Stimulated activated CD4-positive, alpha-beta T cell treated with anti-CD3 and anti-CD28 coated beads, Interleukin-4, amount 100 ng/mL, for 48 hours (primary cell): Measurements from ENCODE around the gene CYP2W1.
"Not testable (repeated sequence)": the region's sequence is repeated elsewhere in the genome, so short reads cannot be mapped to it uniquely, and the experiment has no call there.

Experiments
- DNase-seq, 2 donors: peaks; one replicate each; pipeline ENCODE4 v3.0.0-alpha.2; 2020; ENCODE audit warnings: low read depth in 2 of 2

CYP2W1 gene

GRCh38 chr7:1028775-1029636, 46.0 kb downstream of the CYP2W1 start:
- peak; percentile 51 to 64 for DNase-seq

- DNase-seq, result no peak
These were observed 46.9 kb downstream of the CYP2W1 start for GRCh38 chr7:1029637-1030443.

- no peak for DNase-seq
These were observed 47.6 kb downstream of the CYP2W1 start for GRCh38 chr7:1030444-1031070.

GRCh38 chr7:1031716-1032455, 48.9 kb downstream of the CYP2W1 start:
- no peak for DNase-seq

GRCh38 chr7:1032536-1033181, 49.7 kb downstream of the CYP2W1 start:
- DNase-seq, result no peak

GRCh38 chr7:1033546-1034145, 50.7 kb downstream of the CYP2W1 start:
- no peak for DNase-seq

- DNase-seq, result not testable (repeated sequence)
These were observed 51.8 kb downstream of the CYP2W1 start for GRCh38 chr7:1034769-1035168.

GRCh38 chr7:1036164-1036928, 53.4 kb downstream of the CYP2W1 start:
- DNase-seq, result not testable (repeated sequence)
